Stimulated activated CD4-positive, alpha-beta T cell treated with anti-CD3 and anti-CD28 coated beads, Interleukin-15, amount 100 ng/mL, for 1 hour (primary cell): ENCODE results near the gene ZNF175.
A peak's percentile ranks its signal among the peaks of the same experiment; 100 is the strongest.

Source experiments
- DNase-seq, 2 donors: peaks; one replicate each; pipeline ENCODE4 v3.0.0-alpha.2; 2020; ENCODE audit warnings: low read depth in 1 of 2, low spot score in 1 of 2

ZNF175 gene

DNA sequence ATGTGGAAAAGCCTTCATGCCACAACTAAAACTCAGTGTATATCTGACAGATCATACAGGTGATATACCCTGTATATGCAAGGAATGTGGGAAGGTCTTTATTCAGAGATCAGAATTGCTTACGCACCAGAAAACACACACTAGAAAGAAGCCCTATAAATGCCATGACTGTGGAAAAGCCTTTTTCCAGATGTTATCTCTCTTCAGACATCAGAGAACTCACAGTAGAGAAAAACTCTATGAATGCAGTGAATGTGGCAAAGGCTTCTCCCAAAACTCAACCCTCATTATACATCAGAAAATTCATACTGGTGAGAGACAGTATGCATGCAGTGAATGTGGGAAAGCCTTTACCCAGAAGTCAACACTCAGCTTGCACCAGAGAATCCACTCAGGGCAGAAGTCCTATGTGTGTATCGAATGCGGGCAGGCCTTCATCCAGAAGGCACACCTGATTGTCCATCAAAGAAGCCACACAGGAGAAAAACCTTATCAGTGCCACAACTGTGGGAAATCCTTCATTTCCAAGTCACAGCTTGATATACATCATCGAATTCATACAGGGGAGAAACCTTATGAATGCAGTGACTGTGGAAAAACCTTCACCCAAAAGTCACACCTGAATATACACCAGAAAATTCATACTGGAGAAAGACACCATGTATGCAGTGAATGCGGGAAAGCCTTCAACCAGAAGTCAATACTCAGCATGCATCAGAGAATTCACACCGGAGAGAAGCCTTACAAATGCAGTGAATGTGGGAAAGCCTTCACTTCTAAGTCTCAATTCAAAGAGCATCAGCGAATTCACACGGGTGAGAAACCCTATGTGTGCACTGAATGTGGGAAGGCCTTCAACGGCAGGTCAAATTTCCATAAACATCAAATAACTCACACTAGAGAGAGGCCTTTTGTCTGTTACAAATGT, 16.4 kb downstream of the ZNF175 start:
- DNase-seq = no peak

GRCh38 chr19:51589511-51589910, 18.4 kb downstream of the ZNF175 start:
- no peak for DNase-seq

DNA sequence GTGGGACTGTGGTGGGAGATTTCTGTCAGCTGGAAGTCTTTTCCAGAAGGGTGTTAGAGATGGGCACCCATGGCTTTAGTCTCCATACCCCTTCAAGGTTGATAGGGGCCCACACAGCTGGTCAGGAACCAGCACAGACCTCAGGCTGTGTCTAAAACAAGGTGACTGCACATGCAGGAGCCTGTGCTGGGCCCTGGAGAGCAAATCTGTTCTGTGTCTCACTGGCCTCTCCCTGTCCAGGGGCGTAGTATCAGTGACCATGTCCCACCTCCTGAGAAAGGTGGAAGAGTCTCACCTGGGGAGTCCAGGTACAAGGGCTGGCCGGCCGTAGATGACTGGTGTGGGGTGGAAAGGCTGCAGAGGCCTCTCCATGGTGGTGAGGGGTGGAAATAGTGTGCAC, 19.4 kb downstream of the ZNF175 start:
- no peak for DNase-seq

DNA sequence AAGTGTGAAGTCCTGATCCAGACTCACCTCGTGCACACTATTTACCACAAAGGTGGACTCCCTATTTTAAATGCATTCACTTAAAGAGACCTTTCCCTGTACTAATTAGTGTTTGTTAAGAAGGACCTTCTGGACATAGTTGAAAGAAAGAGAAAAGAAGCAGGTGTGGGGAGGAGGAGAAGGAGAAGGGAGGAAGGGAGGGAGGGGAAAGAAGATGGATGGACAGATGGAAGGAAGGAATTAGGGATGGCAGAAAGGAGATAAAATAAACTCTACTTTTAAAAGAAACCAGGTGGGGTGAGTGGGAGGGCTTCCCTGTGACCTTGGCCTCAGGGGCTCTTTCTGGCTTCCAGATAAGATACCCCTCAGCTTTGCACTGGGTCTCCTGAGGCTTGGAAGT, 21.4 kb downstream of the ZNF175 start:
- DNase-seq = no peak

DNA sequence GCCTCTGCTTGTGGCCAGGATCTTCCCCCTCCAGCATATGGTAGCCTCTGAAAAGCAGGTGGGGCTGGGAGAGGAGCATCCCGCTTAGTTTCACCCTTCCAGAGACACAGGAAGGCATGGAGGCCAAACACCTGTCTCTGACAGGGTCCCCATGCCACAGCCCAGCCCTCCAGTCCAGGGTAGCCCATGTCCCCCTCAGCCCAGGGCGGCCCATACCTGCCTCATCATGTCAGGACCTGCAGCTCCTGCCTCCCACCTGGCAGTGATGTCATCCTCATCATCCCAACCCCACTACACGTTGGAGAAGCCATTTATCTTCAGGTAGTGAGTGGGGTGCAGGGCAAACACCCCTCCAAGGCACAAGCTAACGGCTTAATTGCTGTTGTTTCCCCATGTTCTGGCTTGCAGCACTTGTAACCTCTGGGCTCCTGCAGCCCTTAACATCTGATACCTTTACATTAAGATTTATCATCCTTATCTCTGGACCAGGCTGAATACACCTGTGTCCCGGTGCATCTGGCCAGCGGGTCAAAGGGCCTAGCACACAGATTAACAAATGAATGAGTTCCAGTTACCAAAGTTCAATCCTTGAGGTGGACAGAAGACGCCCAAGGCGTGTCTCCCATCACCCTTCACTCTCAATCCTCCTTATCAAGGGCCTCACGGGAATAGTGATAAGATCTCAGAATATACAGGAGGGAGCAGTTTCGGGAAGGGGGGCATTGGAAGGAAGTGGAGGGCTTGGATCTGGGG, 22.2 kb downstream of the ZNF175 start:
- no peak for DNase-seq

GRCh38 chr19:51593969-51594773, 23.1 kb downstream of the ZNF175 start:
- peak; percentile 90 to 91 for DNase-seq

DNA sequence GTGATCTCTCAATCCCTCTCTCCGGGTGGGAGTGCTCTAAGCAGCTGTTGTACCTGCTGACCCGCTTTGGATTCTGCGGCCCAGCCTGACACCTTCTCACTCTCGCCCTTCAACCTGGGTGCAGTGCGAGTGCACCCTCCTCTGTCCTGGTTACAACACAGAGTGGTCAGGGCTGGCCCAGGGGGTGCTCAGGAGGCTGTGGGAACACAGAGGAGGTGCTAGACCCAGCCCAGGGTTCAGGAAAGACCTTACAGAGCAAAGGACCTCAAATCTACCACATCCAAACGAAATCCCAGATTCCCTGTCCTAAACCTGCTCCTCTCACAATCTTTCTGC, 23.7 kb downstream of the ZNF175 start:
- DNase-seq = no peak

- DNase-seq = no peak
These were observed 24.4 kb downstream of the ZNF175 start for GRCh38 chr19:51595190-51596175.

- DNase-seq = no peak
These were observed 27.3 kb downstream of the ZNF175 start for GRCh38 chr19:51598159-51598915.

- DNase-seq = no peak
These were observed 28.0 kb downstream of the ZNF175 start for GRCh38 chr19:51599084-51599483.

- no peak for DNase-seq
These were observed 30.0 kb downstream of the ZNF175 start for GRCh38 chr19:51600940-51601580.

DNA sequence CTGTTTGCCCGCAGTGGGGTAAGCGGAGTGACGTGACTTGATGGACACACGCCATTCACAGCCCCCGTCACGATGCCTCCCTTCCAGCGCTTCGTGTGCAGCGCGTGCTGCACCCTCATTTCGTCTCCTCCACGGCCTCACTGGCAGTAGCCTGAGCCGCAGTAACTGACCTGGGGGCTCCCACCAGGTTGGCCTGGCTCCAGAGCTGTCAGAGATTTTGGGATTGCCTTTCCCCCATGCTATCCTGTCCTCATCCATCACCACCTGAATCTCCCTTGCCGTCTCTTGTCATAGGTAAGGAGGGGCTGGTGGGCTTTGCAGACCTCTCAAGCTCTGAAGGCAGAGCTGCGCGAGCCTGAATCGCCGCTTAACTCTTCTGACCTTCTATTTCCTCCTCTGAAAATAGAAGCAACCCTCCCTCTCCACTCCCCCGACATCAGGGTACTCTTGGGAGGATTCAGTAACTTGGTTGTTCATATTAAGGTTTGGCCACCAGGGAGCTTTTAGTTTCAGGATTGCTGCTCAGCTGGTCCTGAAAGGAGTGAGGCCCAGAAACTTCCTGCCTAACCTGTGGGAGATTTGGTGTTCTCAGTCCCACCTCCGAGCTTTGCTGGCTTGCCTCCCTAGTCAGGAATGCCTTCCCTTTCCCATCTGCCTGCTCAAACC, 31.2 kb downstream of the ZNF175 start:
- DNase-seq = no peak

DNA sequence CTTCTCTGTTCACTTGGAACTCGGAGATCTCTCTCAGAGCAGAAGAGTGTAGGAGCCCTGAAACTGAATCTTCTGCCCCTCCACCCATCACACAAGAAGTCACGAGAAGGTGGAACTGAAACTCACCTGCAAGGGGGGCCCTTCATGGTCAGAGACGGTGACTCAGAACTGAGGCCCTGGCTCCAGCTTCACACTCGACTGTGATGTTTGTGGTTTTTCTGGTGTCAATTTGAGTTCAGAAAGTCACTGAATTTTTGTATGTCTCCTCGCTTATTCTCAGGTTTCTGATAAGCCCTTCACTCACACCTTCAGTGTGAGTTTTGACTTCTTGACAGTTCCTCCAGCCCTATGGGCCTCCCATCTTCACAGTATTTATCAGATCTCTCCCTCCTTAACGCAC, 36.0 kb downstream of the ZNF175 start:
- DNase-seq = no peak

DNA sequence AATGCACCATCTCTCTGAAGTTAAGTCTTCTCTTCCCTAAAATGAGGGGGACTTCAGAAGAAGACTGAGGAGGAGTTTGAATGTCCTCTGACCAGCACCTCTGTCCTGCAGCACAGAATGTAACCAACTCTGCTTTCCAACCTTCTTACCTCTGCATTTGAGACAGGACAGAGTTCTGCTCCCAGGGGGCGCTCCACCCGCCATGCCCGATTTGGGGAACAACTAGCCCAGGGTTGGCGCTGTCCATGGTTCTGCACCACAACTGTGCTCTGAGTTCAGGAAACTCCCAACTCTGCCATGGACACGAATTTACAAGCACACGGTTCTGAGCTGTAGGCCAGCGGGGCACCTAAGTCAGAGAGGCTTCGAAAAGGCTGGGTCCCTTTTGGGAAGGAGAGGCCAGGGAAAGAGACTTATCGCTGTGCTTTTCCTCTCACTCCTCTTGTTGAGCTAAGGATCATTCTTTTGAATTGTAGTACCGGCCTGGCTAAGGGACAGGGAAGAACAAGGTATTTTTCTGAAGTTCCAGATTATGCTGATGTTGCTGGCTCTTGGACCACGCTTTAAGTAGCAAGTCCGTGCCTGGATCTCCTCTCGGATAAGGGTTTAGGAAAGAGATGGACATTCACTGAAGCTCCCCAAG, 37.0 kb downstream of the ZNF175 start:
- DNase-seq = peak in 1 of 2 donors; percentile 39

- no peak for DNase-seq
These were observed 39.5 kb downstream of the ZNF175 start for GRCh38 chr19:51610576-51610975.

- DNase-seq = no peak
These were observed 43.7 kb downstream of the ZNF175 start for GRCh38 chr19:51614789-51615188.

- no peak for DNase-seq
These were observed 44.9 kb downstream of the ZNF175 start for GRCh38 chr19:51615991-51616390.

DNA sequence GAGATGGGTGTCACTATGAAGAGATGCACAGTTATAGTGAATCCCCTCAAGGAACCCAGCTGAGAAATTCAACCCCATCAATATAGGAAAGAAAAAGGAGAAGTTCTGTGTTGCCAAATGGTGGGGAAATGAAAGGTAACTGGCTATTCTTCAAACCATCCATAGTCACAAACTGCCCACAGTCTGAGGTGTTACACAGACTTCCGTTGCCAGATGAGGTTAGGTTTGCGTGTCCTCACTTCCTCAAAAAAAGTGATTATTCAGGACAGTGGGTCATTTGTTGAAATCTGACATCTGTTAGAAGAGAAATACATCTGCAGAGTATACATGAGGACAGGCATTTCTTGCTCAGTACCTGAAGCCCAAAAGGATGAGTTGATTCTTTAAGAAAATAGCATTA, 50.1 kb downstream of the ZNF175 start:
- no peak for DNase-seq
